Type B pancreatic cell (in vitro differentiated cells): ENCODE data around the gene EFNA5. TPM values are rescaled to one million over a fixed set of nuclear protein-coding genes. Genes with fewer than 3 reads are reported as not detected.

Experiments
- DNase-seq: peaks from one replicate; pipeline ENCODE4 v3.0.0; 2021; ENCODE audit warnings: mixed read lengths; ENCODE audit not compliant: unreplicated experiment; ENCODE audit errors: extremely low spot score
- H3K27ac Mint-ChIP-seq: 2 replicates; pipeline ENCODE4 v1.8.0; 2021; ENCODE audit warnings: mild to moderate bottlenecking, mixed read lengths
- H3K27me3 Mint-ChIP-seq: 2 replicates; pipeline ENCODE4 v1.8.0; 2021; ENCODE audit warnings: mixed read lengths
- H3K36me3 Mint-ChIP-seq: 2 replicates; pipeline ENCODE4 v1.8.0; 2021; ENCODE audit warnings: mixed read lengths
- H3K4me1 Mint-ChIP-seq: one replicate; pipeline ENCODE4 v1.8.0; 2021; ENCODE audit warnings: mixed read lengths; ENCODE audit not compliant: unreplicated experiment
- H3K4me3 Mint-ChIP-seq: 2 replicates; pipeline ENCODE4 v1.8.0; 2021; ENCODE audit warnings: mild to moderate bottlenecking, mixed read lengths
- H3K9me3 Mint-ChIP-seq: 2 replicates; pipeline ENCODE4 v1.8.0; 2021; ENCODE audit warnings: mixed read lengths
- CTCF ChIP-seq: fragments of 200-600 bp; sonication (generic); conservative IDR thresholded peaks from 2 replicates; pipeline ENCODE4 v1.5.0; 2021; ENCODE audit warnings: antibody characterized with exemption, mild to moderate bottlenecking
- total RNA-seq: library from RNA; stranded (reverse); gene quantifications from 2 replicates; pipeline ENCODE4 v1.2.1, GENCODE V29; 2021; ENCODE audit warnings: low replicate concordance

Gene EFNA5
- total RNA-seq, 1 donor from 2014 or later = 65.0 TPM

- no peaks in the 10 kb centered on the region for H3K27me3 Mint-ChIP-seq
- no peaks in the 10 kb centered on the region for H3K36me3 Mint-ChIP-seq
- TF ChIP-seq CTCF = no peak
- no peak for DNase-seq
- H3K4me1 Mint-ChIP-seq = peaks cover 29% of the 10 kb centered on the region
- no peak overlapping the region for H3K27ac Mint-ChIP-seq
- no peak overlapping the region for H3K4me3 Mint-ChIP-seq
- H3K9me3 Mint-ChIP-seq = no peaks in the 10 kb centered on the region
Measured at GRCh38 chr5:107582625-107583024, 88.1 kb downstream of the EFNA5 start.

- Mint-ChIP-seq H3K4me1 (peaks cover 43% of the 10 kb centered on the region), H3K27ac (no peak overlapping the region), H3K4me3 (peak overlapping the region; percentile 19), H3K27me3 (no peaks in the 10 kb centered on the region), H3K9me3 (no peaks in the 10 kb centered on the region), H3K36me3 (no peaks in the 10 kb centered on the region)
- no peak for DNase-seq
- no peak for TF ChIP-seq CTCF
Measured at GRCh38 chr5:107580889-107581820, 89.6 kb downstream of the EFNA5 start.

GRCh38 chr5:107578051-107578635, 92.6 kb downstream of the EFNA5 start:
- no peaks in the 10 kb centered on the region for H3K27me3 Mint-ChIP-seq
- no peaks in the 10 kb centered on the region for H3K36me3 Mint-ChIP-seq

GRCh38 chr5:107577394-107577950, 93.3 kb downstream of the EFNA5 start:
- no peak overlapping the region for H3K4me3 Mint-ChIP-seq
- H3K27me3 Mint-ChIP-seq = no peaks in the 10 kb centered on the region
- no peak for DNase-seq
- TF ChIP-seq CTCF = no peak
- H3K4me1 Mint-ChIP-seq = peaks cover 67% of the 10 kb centered on the region
- H3K36me3 Mint-ChIP-seq = no peaks in the 10 kb centered on the region
- peak overlapping the region; percentile 52 for H3K27ac Mint-ChIP-seq
- H3K9me3 Mint-ChIP-seq = no peaks in the 10 kb centered on the region

More at GRCh38 chr5:107578051-107578635, 92.6 kb downstream of the EFNA5 start:
- H3K9me3 Mint-ChIP-seq = no peaks in the 10 kb centered on the region
- H3K4me3 Mint-ChIP-seq = no peak overlapping the region
- DNase-seq = no peak
- no peak for TF ChIP-seq CTCF
- H3K27ac Mint-ChIP-seq = no peak overlapping the region
- peaks cover 65% of the 10 kb centered on the region for H3K4me1 Mint-ChIP-seq

- Mint-ChIP-seq H3K4me1 (peaks cover 71% of the 10 kb centered on the region), H3K4me3 (no peak overlapping the region), H3K27me3 (no peaks in the 10 kb centered on the region), H3K27ac (peak overlapping the region; percentile 52), H3K36me3 (no peaks in the 10 kb centered on the region), H3K9me3 (no peaks in the 10 kb centered on the region)
- TF ChIP-seq CTCF = no peak
- DNase-seq = no peak
Measured at GRCh38 chr5:107576736-107577393, 93.9 kb downstream of the EFNA5 start.
